Activated CD4-positive, alpha-beta T cell treated with anti-CD3 and anti-CD28 coated beads, Interleukin-2, Interleukin-4, amounts not matched to agents 100 ng/mL and 50 ng/mL, durations not matched to agents 16 hours and 8 hours (primary cell): ENCODE data around the gene MRPL51.
A peak's percentile ranks its signal among the peaks of the same experiment; 100 is the strongest.
"Not testable (repeated sequence)": the region's sequence is repeated elsewhere in the genome, so short reads cannot be mapped to it uniquely, and the experiment has no call there.

Experiments used
- DNase-seq: peaks from one replicate; pipeline ENCODE4 v3.0.0-alpha.2; 2020; ENCODE audit warnings: low spot score

The MRPL51 gene

GRCh38 chr12:6532051-6532926, 39.2 kb upstream of the MRPL51 start:
- DNase-seq, result peak; percentile 95

DNA sequence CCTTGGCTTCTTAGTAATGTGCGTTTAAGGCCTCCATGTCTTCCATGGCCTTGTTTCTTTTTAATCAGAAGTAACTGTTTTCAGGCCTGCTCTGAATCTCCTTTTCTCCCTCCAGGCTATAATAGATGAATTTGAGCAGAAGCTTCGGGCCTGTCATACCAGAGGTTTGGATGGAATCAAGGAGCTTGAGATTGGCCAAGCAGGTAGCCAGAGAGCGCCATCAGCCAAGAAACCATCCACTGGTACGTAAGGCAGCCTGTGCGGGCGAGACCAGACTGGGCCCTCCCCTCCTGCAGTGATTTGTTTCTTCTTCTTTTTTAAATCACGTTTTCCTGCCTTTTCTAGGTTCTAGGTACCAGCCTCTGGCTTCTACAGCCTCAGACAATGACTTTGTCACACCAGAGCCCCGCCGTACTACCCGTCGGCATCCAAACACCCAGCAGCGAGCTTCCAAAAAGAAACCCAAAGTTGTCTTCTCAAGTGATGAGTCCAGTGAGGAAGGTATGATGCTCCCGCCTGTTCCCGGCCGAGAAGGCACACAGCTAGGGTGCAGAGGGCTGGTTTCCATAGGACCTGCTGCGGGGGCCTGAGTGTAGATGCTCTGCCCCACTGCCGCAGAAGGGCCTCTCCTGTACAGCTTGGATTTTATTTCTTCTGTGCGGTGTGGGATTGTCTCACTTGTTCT, 37.7 kb upstream of the MRPL51 start:
- no peak for DNase-seq

- no peak for DNase-seq
These were observed 36.3 kb upstream of the MRPL51 start for GRCh38 chr12:6529291-6529737.

DNA sequence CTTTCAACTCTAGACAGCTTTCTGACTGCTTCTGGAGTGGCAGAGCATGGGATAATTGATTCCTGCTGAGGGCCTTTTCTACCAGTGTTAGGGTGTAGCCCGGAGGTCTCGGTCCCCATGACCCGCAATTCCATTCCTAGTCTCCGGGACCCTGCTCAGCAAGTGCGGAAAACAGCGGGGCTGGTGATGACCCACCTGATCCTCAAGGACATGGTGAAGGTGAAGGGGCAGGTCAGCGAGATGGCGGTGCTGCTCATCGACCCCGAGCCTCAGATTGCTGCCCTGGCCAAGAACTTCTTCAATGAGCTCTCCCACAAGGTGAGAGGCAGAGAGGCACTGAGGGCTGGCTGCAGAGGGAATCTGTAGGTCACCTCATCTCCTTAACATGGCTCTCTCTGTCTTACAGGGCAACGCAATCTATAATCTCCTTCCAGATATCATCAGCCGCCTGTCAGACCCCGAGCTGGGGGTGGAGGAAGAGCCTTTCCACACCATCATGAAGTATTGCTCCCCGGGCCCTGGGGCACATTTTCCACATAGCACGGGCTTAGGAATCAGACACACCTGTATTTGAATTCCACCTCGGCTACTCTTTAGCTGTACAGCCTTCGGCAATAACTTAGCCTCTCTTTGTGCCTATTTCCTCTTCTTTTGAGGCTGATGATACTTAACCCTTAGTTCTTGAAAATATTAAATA, 35.6 kb upstream of the MRPL51 start:
- DNase-seq, result no peak

DNA sequence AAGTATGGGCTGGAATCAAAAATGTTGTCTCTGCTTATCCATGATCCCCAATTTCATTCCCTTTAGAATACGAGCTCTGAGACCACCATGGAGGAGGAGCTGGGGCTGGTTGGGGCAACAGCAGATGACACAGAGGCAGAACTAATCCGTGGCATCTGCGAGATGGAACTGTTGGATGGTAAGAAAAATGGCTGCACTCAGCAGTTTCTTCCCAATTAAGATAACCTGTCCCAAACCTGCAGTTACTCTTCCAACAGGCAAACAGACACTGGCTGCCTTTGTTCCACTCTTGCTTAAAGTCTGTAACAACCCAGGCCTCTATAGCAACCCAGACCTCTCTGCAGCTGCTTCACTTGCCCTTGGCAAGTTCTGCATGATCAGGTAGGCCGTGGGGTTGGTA, 34.6 kb upstream of the MRPL51 start:
- no peak for DNase-seq

- DNase-seq, result no peak
These were observed 33.9 kb upstream of the MRPL51 start for GRCh38 chr12:6526766-6527525.

- DNase-seq, result no peak
These were observed 33.1 kb upstream of the MRPL51 start for GRCh38 chr12:6526201-6526600.

DNA sequence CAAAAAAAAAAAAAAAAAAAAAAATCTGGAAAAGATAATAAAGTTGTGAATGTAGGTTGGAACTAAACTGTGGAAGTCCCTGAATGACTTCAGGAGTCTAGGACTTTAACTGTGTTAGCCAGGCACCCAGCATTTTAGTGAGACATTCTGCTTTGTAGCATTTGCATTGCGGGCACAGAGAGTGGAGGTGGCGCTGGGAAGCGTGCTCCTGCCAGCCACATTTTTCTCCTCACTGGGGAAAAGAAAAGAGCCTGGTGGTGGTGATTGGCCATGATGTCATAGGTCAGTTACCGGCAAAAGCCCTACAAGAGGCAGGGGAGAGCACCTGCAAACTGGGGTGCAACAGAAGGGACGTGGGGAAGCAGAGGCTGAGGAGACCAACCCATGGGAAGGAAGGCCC, 31.6 kb upstream of the MRPL51 start:
- DNase-seq, result no peak

DNA sequence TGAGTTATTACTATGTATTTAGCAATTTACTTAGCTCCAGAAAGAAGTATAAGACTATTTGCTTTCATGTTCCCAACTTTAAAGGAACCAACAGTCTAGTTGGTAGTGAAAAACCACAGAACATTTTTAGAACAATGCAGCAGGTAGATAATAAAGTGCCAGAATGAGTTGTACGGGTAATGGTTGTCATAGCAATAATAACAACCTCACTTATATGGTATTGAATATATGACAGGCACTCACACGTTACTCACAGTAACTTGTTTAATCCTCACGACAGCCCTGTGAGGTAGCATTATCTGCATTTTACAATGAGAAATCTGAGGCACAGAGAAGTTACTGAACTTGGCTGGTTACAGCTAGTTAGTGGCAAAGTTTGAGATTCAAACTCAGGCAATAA, 30.6 kb upstream of the MRPL51 start:
- DNase-seq, result no peak

DNA sequence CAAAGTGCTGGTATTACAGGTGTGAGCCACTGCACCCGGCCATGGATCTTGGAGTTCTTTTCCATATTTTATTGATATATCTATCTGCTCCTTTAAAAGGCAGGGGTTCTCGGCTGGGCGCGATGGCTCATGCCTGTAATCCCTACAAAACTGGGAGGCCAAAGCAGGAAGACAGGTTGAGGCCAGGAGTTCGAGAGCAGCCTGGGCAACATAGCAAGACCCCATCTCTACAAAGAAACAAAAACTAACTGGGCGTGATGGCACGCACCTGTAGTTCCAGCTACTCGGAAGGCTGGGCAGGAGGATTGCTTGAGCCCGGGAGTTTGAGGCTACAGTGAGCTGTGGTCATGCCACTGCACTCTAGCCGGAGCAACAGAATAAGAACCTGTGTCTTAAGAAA, 29.1 kb upstream of the MRPL51 start:
- no peak for DNase-seq

DNA sequence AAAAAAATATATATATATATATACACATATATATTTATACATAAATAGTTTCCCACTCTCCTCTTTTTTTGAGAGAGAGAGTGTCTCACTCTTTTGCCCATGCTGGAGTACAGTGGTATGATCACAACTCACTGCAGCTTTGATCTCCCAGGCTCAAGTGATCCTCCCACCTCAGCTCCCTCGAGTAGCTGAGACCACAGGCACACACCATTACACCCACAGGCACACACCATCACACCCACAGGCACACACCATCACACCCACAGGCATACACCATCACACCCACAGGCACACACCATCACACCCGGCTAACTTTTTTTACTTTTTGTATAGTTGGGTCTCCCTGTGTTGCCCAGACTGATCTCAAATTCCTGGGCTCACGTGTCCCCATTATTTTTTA, 27.1 kb upstream of the MRPL51 start:
- no peak for DNase-seq

DNA sequence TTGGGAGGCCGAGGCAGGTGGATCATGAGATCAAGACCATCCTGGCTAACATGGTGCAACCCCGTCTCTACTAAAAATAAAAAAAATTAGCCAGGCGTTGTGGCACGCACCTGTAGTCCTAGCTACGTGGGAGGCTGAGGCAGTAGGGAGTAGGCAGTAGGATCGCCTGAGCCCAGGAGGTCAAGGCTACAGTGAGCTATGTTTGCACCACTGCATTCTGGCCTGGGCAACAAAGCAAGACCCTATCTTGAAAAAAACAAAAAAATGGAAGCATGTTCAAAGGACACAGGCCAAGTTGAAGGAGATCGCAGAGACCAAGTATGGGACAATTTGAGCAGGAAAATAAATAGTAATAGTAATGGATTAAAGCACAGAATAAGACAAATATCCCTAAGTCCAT, 15.0 kb upstream of the MRPL51 start:
- no peak for DNase-seq

DNA sequence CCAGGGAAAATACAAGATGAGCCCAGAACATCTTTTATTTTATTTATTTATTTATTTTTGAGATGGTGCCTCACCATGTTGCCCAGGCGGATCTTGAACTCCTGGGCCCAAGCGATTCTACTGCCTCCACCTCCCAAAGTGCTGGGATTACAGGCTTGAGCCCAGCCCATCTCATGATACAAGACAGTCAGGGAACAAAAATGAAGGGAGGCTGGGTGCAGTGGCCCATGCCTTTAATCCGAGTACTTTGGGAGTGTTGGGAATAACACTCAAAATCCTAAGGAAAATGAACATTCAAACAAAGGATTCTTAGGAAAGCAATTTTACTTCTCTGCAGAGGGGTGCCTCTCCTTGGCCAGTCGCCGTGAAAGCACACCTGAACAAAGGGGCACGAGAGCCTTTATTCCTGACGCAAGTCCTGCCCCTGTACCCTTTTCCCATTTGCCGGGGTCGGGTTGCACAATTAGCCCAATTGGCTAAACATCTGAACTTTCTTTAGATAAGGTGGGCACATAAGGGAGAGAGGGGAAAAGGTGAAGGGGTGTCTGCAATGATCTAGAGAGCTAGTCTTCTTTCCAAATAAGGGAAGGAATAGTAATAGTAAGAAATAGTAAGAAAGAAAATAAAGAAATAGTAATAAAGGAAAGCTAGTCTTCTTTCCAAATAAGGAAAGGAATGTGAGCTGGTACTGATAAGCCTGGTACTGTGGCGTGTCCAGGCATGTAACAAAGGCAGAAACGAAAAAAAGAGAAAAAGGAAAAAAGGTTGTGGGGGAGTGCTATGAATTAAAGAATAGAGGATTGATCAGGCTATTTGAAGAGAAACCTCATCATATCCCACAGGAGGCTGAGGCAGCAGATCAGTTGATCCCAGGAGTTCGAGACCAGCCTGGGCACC, 14.3 kb upstream of the MRPL51 start:
- DNase-seq, result no peak

DNA sequence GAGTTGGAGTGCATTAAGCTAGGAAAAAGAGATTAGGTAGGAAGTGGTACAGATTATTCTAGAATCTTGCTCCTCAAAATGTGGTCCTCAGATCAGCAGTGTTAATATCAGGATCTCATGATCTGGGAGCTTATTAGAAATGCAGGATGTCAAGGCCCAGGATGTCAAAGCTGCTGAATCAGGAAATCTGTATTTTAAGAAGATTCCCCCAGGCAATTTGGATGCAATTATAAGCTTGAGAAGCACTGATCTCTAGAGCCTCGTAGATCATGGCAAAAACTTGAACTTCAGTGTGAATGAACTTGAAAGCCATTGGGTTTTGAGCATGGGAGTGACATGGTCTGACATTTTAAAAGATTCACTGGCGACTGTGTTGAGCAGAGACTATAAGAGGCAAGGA, 7.4 kb upstream of the MRPL51 start:
- no peak for DNase-seq

DNA sequence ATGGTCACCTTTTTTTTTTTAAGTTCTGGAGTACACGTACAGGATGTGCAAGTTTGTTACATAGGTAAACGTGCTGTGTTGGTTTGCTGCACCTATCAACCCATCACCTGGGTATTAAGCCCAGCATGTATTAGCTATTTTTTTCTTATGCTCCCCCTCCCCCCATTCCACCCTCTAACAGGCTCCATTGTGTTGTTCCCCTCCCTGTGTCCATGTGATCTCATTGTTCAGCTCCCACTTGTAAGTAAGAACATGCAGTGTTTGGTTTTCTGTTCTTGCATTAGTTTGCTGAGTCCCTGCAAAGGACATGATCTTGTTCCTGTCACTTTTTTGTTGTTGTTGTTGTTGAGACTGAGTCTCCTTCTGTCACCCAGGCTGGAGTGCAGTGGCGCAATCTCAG, 4.2 kb upstream of the MRPL51 start:
- not testable (repeated sequence) for DNase-seq

DNA sequence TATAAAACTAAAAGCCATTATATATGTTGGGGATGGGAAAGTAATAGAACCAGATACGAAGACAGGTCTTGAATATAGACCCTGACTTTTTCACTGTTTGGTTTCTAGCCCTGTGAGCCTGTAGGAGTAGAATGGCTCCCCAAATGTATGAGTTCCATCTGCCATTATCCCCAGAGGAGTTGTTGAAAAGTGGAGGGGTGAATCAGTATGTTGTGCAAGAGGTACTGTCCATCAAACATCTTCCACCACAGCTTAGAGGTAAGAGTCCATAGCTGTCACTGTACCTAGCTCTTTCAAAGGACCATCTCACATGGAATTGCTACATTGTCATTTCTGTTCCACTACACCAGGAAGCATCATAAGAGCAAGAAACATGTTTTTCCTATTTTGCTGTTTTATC, 1.9 kb upstream of the MRPL51 start:
- peak; percentile 6 for DNase-seq

DNA sequence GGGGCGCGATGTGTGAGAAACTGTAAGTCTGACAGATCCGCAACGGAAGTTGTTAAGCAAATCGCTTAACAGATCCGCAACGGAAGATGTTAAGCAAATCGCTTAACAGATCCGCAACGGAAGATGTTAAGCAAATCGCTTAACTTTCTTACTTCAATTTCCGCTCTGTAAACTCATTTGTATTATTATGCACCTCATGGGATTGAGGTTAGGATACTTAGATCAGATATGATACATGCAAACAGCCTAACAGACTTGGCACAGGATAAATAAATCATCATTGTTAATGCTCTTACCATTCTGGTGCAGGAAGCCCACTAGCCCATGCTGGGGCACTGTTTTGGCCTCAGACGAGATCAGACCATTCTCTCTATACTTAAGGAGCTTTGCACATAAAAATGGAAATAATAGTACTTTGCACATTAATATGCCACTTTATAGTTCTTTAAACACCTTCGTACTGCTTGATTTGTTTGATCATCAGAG, 1.2 kb upstream of the MRPL51 start:
- no peak for DNase-seq

- DNase-seq, result peak; percentile 98
These were observed 615 bp upstream of the MRPL51 start, which contains the start of gene NCAPD2 for GRCh38 chr12:6493497-6494257. TSS of gene NCAPD2 (plus strand) at chr12:6494102. CDS start at chr12:6495099, 997 bp downstream.

DNA sequence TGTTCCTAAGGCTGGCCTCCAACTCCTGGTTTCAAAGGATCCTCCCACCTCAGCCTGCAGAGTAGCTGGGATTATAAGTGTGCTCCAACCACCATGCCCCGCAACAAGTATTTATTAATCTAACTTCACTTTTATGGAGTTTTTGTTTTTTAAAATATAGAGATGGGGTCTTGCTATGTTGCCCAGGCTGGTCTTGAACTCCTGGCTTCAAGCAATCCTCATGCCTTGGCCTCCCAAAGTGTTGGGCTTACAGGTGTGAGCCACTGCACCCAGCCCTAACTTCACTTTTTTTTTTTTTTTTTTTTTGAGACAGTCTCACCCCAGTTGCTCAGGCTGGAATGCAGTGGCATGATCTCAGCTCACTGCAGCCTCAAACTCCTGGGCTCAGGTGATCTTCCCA, 2.4 kb downstream of the MRPL51 start:
- not testable (repeated sequence) for DNase-seq

GRCh38 chr12:6489449-6489848, 3.6 kb downstream of the MRPL51 start:
- no peak for DNase-seq
